Effector memory CD8-positive, alpha-beta T cell (primary cell): ENCODE data around the gene MYEOV.

Experiments
- ATAC-seq: fragments of 150-1000 bp; cut with Tn5 transposase; replicated peaks from 2 replicates; pipeline ENCODE4 v1.10.0; 2021; ENCODE audit warnings: mild to moderate bottlenecking, moderate library complexity
- DNase-seq, 3 experiments: peaks; one replicate each; pipeline ENCODE4 v3.0.0; 2021
- H3K27ac Mint-ChIP-seq, 2 donors: one replicate each; pipeline ENCODE4 v1.8.0; 2022; ENCODE audit warnings: mild to moderate bottlenecking in 2 of 2, mixed read lengths in 2 of 2, moderate library complexity in 2 of 2
- H3K27me3 Mint-ChIP-seq, 2 donors: one replicate each; pipeline ENCODE4 v1.8.0; 2022; ENCODE audit warnings: mixed read lengths in 2 of 2
- H3K36me3 Mint-ChIP-seq: one replicate; pipeline ENCODE4 v1.8.0; 2022; ENCODE audit warnings: mild to moderate bottlenecking, moderate library complexity, mixed read lengths; ENCODE audit not compliant: insufficient read depth
- H3K4me1 Mint-ChIP-seq, 2 donors: one replicate each; pipeline ENCODE4 v1.8.0; 2022; ENCODE audit warnings: low read depth in 2 of 2, mixed read lengths in 2 of 2
- H3K4me3 Mint-ChIP-seq, 2 donors: one replicate each; pipeline ENCODE4 v1.8.0; 2022; ENCODE audit warnings: mild to moderate bottlenecking in 2 of 2, mixed read lengths in 2 of 2, moderate library complexity in 2 of 2
- H3K9me3 Mint-ChIP-seq, 2 donors: one replicate each; pipeline ENCODE4 v1.8.0; 2022; ENCODE audit warnings: mixed read lengths in 2 of 2

MYEOV gene

GRCh38 chr11:69257838-69258658 lies 35.9 kb upstream of the MYEOV start:
- no peaks in the 10 kb centered on the region for H3K36me3 Mint-ChIP-seq
- no peak overlapping the region for H3K27ac Mint-ChIP-seq
- peaks cover 0 to 5% of the 10 kb centered on the region in 2 donors for H3K9me3 Mint-ChIP-seq
- DNase-seq (no peak), ATAC-seq (no peak)
- H3K4me3 Mint-ChIP-seq, result no peak overlapping the region
- peaks cover 31 to 58% of the 10 kb centered on the region in 2 donors for H3K27me3 Mint-ChIP-seq
- peaks cover 0 to 2% of the 10 kb centered on the region in 2 donors for H3K4me1 Mint-ChIP-seq

GRCh38 chr11:69259096-69259495 lies 34.9 kb upstream of the MYEOV start:
- peaks cover 0 to 2% of the 10 kb centered on the region in 2 donors for H3K4me1 Mint-ChIP-seq
- H3K27me3 Mint-ChIP-seq, result peaks cover 33 to 58% of the 10 kb centered on the region in 2 donors
- H3K9me3 Mint-ChIP-seq, result peaks cover 0 to 10% of the 10 kb centered on the region in 2 donors
- DNase-seq, result no peak
- ATAC-seq, result no peak
- no peak overlapping the region for H3K4me3 Mint-ChIP-seq
- H3K36me3 Mint-ChIP-seq, result no peaks in the 10 kb centered on the region
- no peak overlapping the region for H3K27ac Mint-ChIP-seq

GRCh38 chr11:69260622-69261021 lies 33.3 kb upstream of the MYEOV start:
- Mint-ChIP-seq H3K4me3 (no peak overlapping the region), H3K36me3 (no peaks in the 10 kb centered on the region), H3K27ac (no peak overlapping the region), H3K9me3 (peaks cover 0 to 10% of the 10 kb centered on the region in 2 donors), H3K4me1 (peaks cover 0 to 2% of the 10 kb centered on the region in 2 donors), H3K27me3 (peaks cover 26 to 58% of the 10 kb centered on the region in 2 donors)
- ATAC-seq, result no peak
- no peak for DNase-seq

DNA sequence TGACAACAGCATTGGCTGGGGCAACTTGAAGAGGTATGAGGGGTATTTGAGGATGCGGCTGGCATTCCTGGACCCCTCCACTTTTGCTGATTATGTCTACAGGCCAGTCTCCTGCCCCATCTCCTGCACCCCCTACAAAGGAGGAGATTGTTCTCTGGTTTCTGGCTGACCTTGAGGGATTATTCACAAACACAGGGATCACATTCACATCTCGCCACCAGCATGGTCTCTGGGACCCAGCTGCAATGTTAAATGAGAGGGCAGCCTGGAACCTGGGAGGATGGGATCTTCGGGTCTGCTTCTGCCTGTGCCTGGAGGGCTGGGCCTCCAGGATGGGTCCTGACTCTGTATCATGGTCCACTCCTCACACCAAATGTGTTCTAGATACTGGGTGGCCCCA lies 32.8 kb upstream of the MYEOV start:
- Mint-ChIP-seq H3K27ac (no peak overlapping the region), H3K9me3 (peaks cover 0 to 10% of the 10 kb centered on the region in 2 donors), H3K27me3 (peaks cover 22 to 58% of the 10 kb centered on the region in 2 donors), H3K4me3 (no peak overlapping the region), H3K36me3 (no peaks in the 10 kb centered on the region), H3K4me1 (peaks cover 0 to 2% of the 10 kb centered on the region in 2 donors)
- ATAC-seq (no peak), DNase-seq (no peak)

DNA sequence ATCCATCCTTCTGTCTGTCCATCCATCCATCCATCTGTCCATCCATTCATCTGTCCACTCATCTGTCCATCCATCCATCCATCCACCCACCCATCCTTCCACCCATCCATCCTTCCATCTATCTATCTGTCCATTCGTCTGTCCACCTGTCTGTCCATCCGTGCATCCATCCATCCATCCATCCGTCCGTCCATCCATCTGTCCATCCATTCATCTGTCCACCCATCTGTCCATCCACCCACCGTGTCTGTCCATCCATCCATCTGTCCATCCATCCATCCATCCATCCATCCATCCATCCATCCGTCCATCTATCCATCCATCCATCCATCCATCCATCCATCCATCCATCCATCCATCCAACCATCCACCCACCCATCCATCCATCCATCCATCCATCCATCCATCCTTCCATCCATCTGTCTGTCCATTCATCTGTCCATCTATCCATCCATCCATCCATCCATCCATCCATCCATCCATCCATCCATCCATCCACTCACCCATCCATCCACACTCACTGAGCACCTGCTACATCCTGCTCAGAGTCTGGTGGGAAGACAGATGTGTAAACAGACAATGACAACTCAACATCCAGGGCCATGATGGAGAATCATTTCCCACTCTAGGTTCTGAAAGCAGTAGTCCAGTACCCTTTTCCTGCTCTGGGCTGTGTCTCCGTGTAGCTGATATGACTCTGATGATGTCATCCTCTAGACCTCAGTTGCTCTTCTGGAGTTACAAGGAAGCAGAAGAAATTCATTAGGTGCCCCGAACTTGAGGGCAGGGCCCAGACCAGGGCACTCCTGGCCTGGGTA lies 30.8 kb upstream of the MYEOV start:
- Mint-ChIP-seq H3K4me3 (no peak overlapping the region), H3K4me1 (peaks cover 0 to 2% of the 10 kb centered on the region in 2 donors), H3K9me3 (peaks cover 0 to 10% of the 10 kb centered on the region in 2 donors), H3K27ac (no peak overlapping the region), H3K27me3 (peaks cover 23 to 53% of the 10 kb centered on the region in 2 donors), H3K36me3 (no peaks in the 10 kb centered on the region)
- DNase-seq (no peak), ATAC-seq (no peak)

DNA sequence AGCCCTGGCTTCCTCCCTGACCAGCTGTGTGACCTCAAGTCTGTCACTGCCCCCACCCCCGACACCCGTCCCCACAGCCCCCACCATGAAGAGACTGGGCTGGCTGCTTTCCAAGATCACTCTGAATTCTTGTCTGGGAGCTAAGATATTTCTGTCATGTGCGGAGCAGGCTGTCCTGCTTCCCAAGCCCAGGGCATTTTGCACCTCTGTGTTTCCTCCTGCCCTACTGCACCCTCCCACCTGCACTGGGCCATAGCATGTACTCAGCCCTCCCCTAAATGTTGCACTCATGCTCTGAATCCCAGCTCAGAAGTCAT lies 30.3 kb upstream of the MYEOV start:
- Mint-ChIP-seq H3K36me3 (no peaks in the 10 kb centered on the region), H3K27ac (no peak overlapping the region), H3K4me3 (no peak overlapping the region), H3K27me3 (peaks cover 23 to 53% of the 10 kb centered on the region in 2 donors), H3K9me3 (peaks cover 0 to 10% of the 10 kb centered on the region in 2 donors), H3K4me1 (peaks cover 0 to 2% of the 10 kb centered on the region in 2 donors)
- ATAC-seq (no peak), DNase-seq (no peak)

DNA sequence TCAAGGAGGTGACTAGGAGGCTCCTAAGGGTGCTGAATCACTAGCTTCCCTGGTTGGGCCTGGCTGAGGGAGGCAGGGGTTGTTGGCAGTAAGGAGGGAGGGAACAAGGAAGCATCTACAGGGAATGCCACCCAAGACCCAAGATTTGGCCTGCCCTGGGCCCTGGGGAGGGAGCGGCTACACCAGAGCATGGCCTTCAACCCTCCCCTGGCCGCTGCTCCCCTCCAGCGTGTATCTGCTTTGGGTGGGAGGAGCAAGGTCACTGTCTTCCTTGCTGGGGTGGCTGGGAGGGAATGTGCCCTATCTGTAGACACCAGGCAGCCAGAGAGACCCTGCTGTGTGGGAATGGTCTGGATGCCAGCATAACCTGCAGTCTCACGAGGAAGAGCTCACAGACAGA lies 29.5 kb upstream of the MYEOV start:
- H3K27ac Mint-ChIP-seq, result no peak overlapping the region
- ATAC-seq (no peak), DNase-seq (no peak)
- H3K27me3 Mint-ChIP-seq, result peaks cover 23 to 53% of the 10 kb centered on the region in 2 donors
- peaks cover 0 to 2% of the 10 kb centered on the region in 2 donors for H3K4me1 Mint-ChIP-seq
- no peak overlapping the region for H3K4me3 Mint-ChIP-seq
- H3K36me3 Mint-ChIP-seq, result no peaks in the 10 kb centered on the region
- H3K9me3 Mint-ChIP-seq, result peaks cover 0 to 10% of the 10 kb centered on the region in 2 donors

- H3K9me3 Mint-ChIP-seq, result peaks cover 0 to 10% of the 10 kb centered on the region in 2 donors
- DNase-seq, result no peak
- peaks cover 0 to 2% of the 10 kb centered on the region in 2 donors for H3K4me1 Mint-ChIP-seq
- H3K36me3 Mint-ChIP-seq, result no peaks in the 10 kb centered on the region
- peaks cover 23 to 53% of the 10 kb centered on the region in 2 donors for H3K27me3 Mint-ChIP-seq
- no peak overlapping the region for H3K27ac Mint-ChIP-seq
- no peak overlapping the region for H3K4me3 Mint-ChIP-seq
- ATAC-seq, result no peak
Measured at GRCh38 chr11:69265210-69265609, 28.7 kb upstream of the MYEOV start.

- H3K27me3 Mint-ChIP-seq, result peaks cover 23 to 53% of the 10 kb centered on the region in 2 donors
- ATAC-seq (no peak), DNase-seq (no peak)
- peaks cover 0 to 2% of the 10 kb centered on the region in 2 donors for H3K4me1 Mint-ChIP-seq
- H3K4me3 Mint-ChIP-seq, result no peak overlapping the region
- H3K9me3 Mint-ChIP-seq, result peaks cover 0 to 10% of the 10 kb centered on the region in 2 donors
- H3K36me3 Mint-ChIP-seq, result no peaks in the 10 kb centered on the region
- H3K27ac Mint-ChIP-seq, result no peak overlapping the region
Measured at GRCh38 chr11:69265911-69266510, 27.9 kb upstream of the MYEOV start.

GRCh38 chr11:69267395-69267805 lies 26.6 kb upstream of the MYEOV start:
- H3K36me3 Mint-ChIP-seq, result no peaks in the 10 kb centered on the region
- peaks cover 0 to 10% of the 10 kb centered on the region in 2 donors for H3K9me3 Mint-ChIP-seq
- peaks cover 0 to 2% of the 10 kb centered on the region in 2 donors for H3K4me1 Mint-ChIP-seq
- no peak for DNase-seq
- no peak overlapping the region for H3K27ac Mint-ChIP-seq
- H3K4me3 Mint-ChIP-seq, result no peak overlapping the region
- H3K27me3 Mint-ChIP-seq, result peaks cover 19 to 52% of the 10 kb centered on the region in 2 donors
- ATAC-seq, result no peak

DNA sequence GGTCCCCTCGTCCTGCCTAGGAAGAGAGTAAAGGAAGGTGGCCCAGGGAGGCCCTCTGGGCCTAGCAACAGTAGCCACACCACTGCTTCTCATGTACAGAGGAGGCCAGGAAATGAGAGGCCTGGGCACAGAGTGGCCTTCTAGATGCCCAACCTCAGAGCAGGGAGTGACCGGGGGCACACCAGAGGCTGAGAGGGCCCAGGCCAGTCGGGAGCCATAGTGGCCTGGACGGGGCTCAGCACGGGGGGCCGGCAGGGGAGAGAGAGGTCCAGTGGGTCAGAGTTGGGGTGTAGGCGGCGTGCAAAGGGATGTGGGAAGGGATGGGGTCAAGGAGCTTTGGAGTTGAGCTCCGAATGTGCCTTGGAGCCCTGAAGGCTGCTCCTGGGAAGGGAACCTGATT lies 25.0 kb upstream of the MYEOV start:
- no peak for ATAC-seq
- H3K9me3 Mint-ChIP-seq, result no peaks in the 10 kb centered on the region
- peaks cover 11 to 40% of the 10 kb centered on the region in 2 donors for H3K27me3 Mint-ChIP-seq
- no peak for DNase-seq
- H3K4me1 Mint-ChIP-seq, result no peaks in the 10 kb centered on the region
- H3K36me3 Mint-ChIP-seq, result no peaks in the 10 kb centered on the region
- H3K27ac Mint-ChIP-seq, result no peak overlapping the region
- H3K4me3 Mint-ChIP-seq, result no peak overlapping the region

- DNase-seq (no peak), ATAC-seq (no peak)
- H3K27me3 Mint-ChIP-seq, result peaks cover 6 to 39% of the 10 kb centered on the region in 2 donors
- no peak overlapping the region for H3K4me3 Mint-ChIP-seq
- no peaks in the 10 kb centered on the region for H3K9me3 Mint-ChIP-seq
- no peak overlapping the region for H3K27ac Mint-ChIP-seq
- no peaks in the 10 kb centered on the region for H3K4me1 Mint-ChIP-seq
- H3K36me3 Mint-ChIP-seq, result no peaks in the 10 kb centered on the region
Measured at GRCh38 chr11:69269388-69269787, 24.6 kb upstream of the MYEOV start.

DNA sequence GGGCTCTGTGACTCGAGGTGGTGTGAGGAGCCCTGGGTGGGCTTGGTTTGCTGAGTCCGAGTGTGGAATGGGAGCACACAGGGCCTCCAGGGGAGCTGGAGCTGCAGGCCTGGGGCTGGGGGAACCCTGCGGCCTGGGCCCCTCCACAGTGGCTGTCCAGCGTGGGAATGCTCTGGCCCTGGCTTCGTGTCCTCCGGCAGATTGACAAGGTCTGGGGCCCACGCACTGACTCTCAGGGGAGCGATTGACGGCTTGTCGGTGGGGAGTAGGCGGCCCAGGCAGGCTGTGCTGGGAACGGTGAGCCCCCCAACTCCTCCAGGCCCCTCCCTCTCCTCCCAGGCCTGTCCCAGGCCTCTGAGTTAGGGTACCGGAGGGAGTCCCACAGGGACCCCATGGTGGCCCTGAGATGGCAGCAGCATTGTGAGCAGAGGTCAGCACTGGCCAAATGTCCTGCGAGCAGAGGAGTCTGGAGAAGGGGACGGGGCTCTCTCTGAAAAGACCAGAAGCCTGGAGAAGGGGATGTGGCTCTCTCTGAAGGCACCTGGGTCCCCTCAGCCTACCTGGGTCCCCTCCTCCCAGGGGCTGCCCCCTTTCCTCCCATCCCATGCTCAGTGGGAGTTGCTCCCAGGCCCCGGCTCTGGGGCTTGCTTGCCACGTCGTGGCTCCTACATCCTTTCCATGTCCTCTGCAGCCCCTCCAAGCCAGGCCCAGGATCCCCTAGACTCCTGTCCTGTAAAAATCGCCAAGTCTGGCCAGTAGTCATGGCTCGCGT lies 23.8 kb upstream of the MYEOV start:
- Mint-ChIP-seq H3K27ac (no peak overlapping the region), H3K36me3 (no peaks in the 10 kb centered on the region), H3K27me3 (peaks cover 6 to 32% of the 10 kb centered on the region in 2 donors), H3K9me3 (no peaks in the 10 kb centered on the region), H3K4me1 (no peaks in the 10 kb centered on the region), H3K4me3 (no peak overlapping the region)
- no peak for ATAC-seq
- no peak for DNase-seq
